ENCODE data around the gene BCAT1. TPM values are rescaled to one million over a fixed set of nuclear protein-coding genes. Genes with fewer than 3 reads are reported as not detected.

The BCAT1 gene
- total and polyA plus RNA-seq, 2 experiments from 2014 or later: 60.6 to 72.1 TPM

GRCh38 chr12:24896171-24896570 is 52.7 kb downstream of the BCAT1 start:
- Histone ChIP-seq H3K9me3 (ENCODE audit: low read depth) (no peaks in the 10 kb centered on the region), H3K4me1 (ENCODE audit: insufficient read depth) (peaks cover 41% of the 10 kb centered on the region), H3K36me3 (ENCODE audit: low read depth) (0 out of 2 replicates have a peak, but pooled peaks cover 4% of the 10 kb centered on the region), H3K9ac (no peak overlapping the region), H3K79me2 (ENCODE audit: insufficient read depth) (peaks cover 47% of the 10 kb centered on the region), H4K20me1 (ENCODE audit: insufficient read depth) (no peaks in the 10 kb centered on the region), H3K9me2 (ENCODE audit: insufficient read depth) (no peaks in the 10 kb centered on the region), H3K4me2 (ENCODE audit: unreplicated experiment) (no peak overlapping the region), H3F3A (ENCODE audit: insufficient read depth) (peaks cover 12% of the 10 kb centered on the region), H3K27ac (no peak overlapping the region), H3K27me3 (replicated peaks; ENCODE audit: insufficient read depth) (no peaks in the 10 kb centered on the region), H2AFZ (no peak overlapping the region), H3K4me3 (no peak overlapping the region)
- DNase-seq: peak; percentile 28
- no peak for TF ChIP-seq EZH2phosphoT487 (IDR thresholded peaks at IDR 0.05; ENCODE audit: insufficient read depth, low read depth)
- TF ChIP-seq EZH2 (IDR thresholded peaks at IDR 0.05; ENCODE audit: insufficient read depth, poor library complexity, severe bottlenecking): no peak
- WGBS, 2 experiments (ENCODE audit: low coverage in 1 of 2, low lambda C conversion rate in 2 of 2, missing lambda C conversion rate in 2 of 2): 57 to 61% methylated on average over 6 of the region's 6 CpGs
- in situ Hi-C loops (cut with MboI): no loop called here

- Histone ChIP-seq H3K9me3 (ENCODE audit: low read depth) (no peaks in the 10 kb centered on the region), H3K79me2 (ENCODE audit: insufficient read depth) (peaks cover 46% of the 10 kb centered on the region), H3K4me2 (ENCODE audit: unreplicated experiment) (no peak overlapping the region), H2AFZ (no peak overlapping the region), H3K27me3 (replicated peaks; ENCODE audit: insufficient read depth) (no peaks in the 10 kb centered on the region), H3K9me2 (ENCODE audit: insufficient read depth) (no peaks in the 10 kb centered on the region), H3K27ac (no peak overlapping the region), H3K4me1 (ENCODE audit: insufficient read depth) (peaks cover 36% of the 10 kb centered on the region), H3K9ac (no peak overlapping the region), H3F3A (ENCODE audit: insufficient read depth) (peaks cover 6% of the 10 kb centered on the region), H4K20me1 (ENCODE audit: insufficient read depth) (no peaks in the 10 kb centered on the region), H3K36me3 (ENCODE audit: low read depth) (0 out of 2 replicates have a peak, but pooled peaks cover 4% of the 10 kb centered on the region), H3K4me3 (no peak overlapping the region)
- in situ Hi-C loops (cut with MboI): no loop called here
- peak; percentile 37 for DNase-seq
- 38 to 61% methylated on average over 1 of the region's 1 CpG for WGBS, 2 experiments (ENCODE audit: low coverage in 1 of 2, low lambda C conversion rate in 2 of 2, missing lambda C conversion rate in 2 of 2)
- TF ChIP-seq EZH2phosphoT487 (IDR thresholded peaks at IDR 0.05; ENCODE audit: insufficient read depth, low read depth) (no peak), EZH2 (IDR thresholded peaks at IDR 0.05; ENCODE audit: insufficient read depth, poor library complexity, severe bottlenecking) (no peak)
These were observed 53.3 kb downstream of the BCAT1 start for GRCh38 chr12:24895612-24896011.

- H3K9me2 ChIP-seq (ENCODE audit: insufficient read depth): no peaks in the 10 kb centered on the region
- H3K36me3 ChIP-seq (ENCODE audit: low read depth): 0 out of 2 replicates have a peak, but pooled peaks cover 4% of the 10 kb centered on the region
- H3K9me3 ChIP-seq (ENCODE audit: low read depth): no peaks in the 10 kb centered on the region
- H3K27me3 ChIP-seq (replicated peaks; ENCODE audit: insufficient read depth): no peaks in the 10 kb centered on the region
- H3K9ac ChIP-seq: no peak overlapping the region
- no peak overlapping the region for H3K4me2 ChIP-seq (ENCODE audit: unreplicated experiment)
- no peaks in the 10 kb centered on the region for H3F3A ChIP-seq (ENCODE audit: insufficient read depth)
- no peak for DNase-seq
- TF ChIP-seq EZH2 (IDR thresholded peaks at IDR 0.05; ENCODE audit: insufficient read depth, poor library complexity, severe bottlenecking) (no peak), EZH2phosphoT487 (IDR thresholded peaks at IDR 0.05; ENCODE audit: insufficient read depth, low read depth) (no peak)
- WGBS, 2 experiments (ENCODE audit: low coverage in 1 of 2, low lambda C conversion rate in 2 of 2, missing lambda C conversion rate in 2 of 2): 83 to 93% methylated on average over 3 of the region's 3 CpGs
- in situ Hi-C loops (cut with MboI): no loop called here
- no peak overlapping the region for H2AFZ ChIP-seq
- H3K4me3 ChIP-seq: no peak overlapping the region
- no peaks in the 10 kb centered on the region for H4K20me1 ChIP-seq (ENCODE audit: insufficient read depth)
- peaks cover 38% of the 10 kb centered on the region for H3K79me2 ChIP-seq (ENCODE audit: insufficient read depth)
- no peak overlapping the region for H3K27ac ChIP-seq
- H3K4me1 ChIP-seq (ENCODE audit: insufficient read depth): peaks cover 28% of the 10 kb centered on the region
These were observed 54.0 kb downstream of the BCAT1 start for GRCh38 chr12:24894879-24895278.

DNA sequence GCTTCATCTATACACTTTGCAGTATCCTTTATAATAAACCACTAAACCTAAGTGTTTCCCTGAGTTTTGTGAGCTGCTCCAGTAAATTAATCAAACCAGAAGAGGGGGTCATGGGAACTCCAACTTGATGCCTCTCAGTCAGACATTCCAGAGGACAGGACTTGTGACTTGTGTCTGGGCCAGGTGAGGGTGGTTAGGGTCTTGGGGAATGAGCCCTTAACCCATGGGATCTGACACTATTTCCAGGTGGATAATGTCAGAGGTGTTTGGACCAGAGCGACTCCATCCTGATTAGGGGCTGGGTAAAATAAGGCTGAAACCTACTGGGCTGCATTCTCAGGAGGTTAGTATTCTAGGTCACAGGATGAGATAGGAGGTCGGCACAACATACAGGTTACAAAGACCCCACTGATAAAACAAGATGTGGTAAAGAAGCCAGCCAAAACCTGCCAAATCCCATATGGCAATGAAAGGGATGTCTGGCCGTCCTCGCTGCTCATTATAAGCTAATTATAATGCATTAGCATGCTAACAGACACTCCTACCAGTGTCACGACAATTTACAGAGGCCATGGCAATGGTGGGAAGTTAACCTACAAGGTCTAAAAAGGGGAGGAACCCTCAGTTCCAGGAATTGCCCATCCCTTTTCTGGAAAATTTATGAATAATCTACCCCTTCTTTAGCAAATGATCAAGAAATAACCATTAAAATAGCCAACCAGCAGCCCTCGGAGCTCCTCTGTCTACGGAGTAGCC is 58.7 kb downstream of the BCAT1 start:
- in situ Hi-C loops (cut with MboI): no loop called here
- Histone ChIP-seq H3K79me2 (ENCODE audit: insufficient read depth) (peaks cover 19% of the 10 kb centered on the region), H4K20me1 (ENCODE audit: insufficient read depth) (no peaks in the 10 kb centered on the region), H3F3A (ENCODE audit: insufficient read depth) (no peaks in the 10 kb centered on the region), H3K27ac (no peak overlapping the region), H3K4me1 (ENCODE audit: insufficient read depth) (peaks cover 1% of the 10 kb centered on the region; the same call in 1 of the 2 replicates), H3K27me3 (replicated peaks; ENCODE audit: insufficient read depth) (no peaks in the 10 kb centered on the region), H3K4me3 (no peak overlapping the region), H3K4me2 (ENCODE audit: unreplicated experiment) (no peak overlapping the region), H2AFZ (no peak overlapping the region), H3K36me3 (ENCODE audit: low read depth) (no peaks in the 10 kb centered on the region; the same call in 1 of the 2 replicates), H3K9me2 (ENCODE audit: insufficient read depth) (no peaks in the 10 kb centered on the region), H3K9ac (no peak overlapping the region), H3K9me3 (ENCODE audit: low read depth) (no peaks in the 10 kb centered on the region)
- 82 to 86% methylated on average over 7 of the region's 7 CpGs for whole genome bisulfite sequencing, 2 experiments (ENCODE audit: low coverage in 1 of 2, low lambda C conversion rate in 2 of 2, missing lambda C conversion rate in 2 of 2)
- DNase-seq: no peak
- TF ChIP-seq EZH2 (IDR thresholded peaks at IDR 0.05; ENCODE audit: insufficient read depth, poor library complexity, severe bottlenecking): no peak
- no peak for TF ChIP-seq EZH2phosphoT487 (IDR thresholded peaks at IDR 0.05; ENCODE audit: insufficient read depth, low read depth)

All from GM23248 (cell line).